Measurements from ENCODE around the gene SUFU.

The SUFU gene

DNA sequence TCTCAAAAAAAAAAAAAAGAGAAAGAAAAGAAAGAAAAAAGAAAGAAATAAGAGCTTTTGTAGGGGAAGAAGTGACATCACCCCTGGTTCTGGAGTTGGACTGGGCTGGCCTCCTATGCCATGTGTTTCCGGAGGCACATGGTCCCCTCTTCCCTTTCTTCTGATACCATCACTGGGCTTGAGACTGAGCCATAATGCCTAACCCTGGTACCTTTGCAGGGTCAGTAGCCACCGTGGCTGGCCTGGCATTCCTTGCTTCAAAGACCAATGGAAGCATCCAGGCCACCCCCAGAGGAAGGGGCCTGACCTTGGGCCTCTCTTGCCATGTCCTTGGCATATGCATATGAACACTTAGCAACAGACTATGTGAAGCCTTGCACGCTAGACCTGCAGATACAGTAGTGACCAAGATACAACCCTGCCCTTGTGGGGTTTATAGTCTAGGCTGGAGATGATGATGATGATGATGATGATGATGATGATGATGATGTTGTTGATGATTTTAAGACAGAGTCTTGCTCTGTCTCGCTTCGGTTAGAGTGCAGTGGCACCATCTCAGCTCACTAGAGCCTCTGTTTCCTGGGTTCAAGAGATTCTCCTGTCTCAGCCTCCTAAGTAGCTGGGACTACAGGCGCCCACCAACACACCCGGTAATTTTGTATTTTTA is 31.8 kb downstream of the SUFU start:
- CTCF ChIA-PET: interaction anchor here (0.6 kb wide), 2 partner anchors 296 to 1562 kb away, joined by 3 to 4 read pairs; no protein-coding TSS in a partner anchor
- POLR2A ChIA-PET (ENCODE audit: low non-redundant PET): interaction anchor here (0.7 kb wide), 1 partner anchor 83 kb away, joined by 4 read pairs; no protein-coding TSS in a partner anchor
- no peak for DNase-seq (ENCODE audit: low spot score)
- TF ChIP-seq CTCF (conservative IDR thresholded peaks at IDR 0.05; ENCODE audit: low read depth): no peak
- no peak overlapping the region for H3K27ac ChIP-seq

- ChIA-PET POLR2A (ENCODE audit: low non-redundant PET) (no interaction called here), CTCF (no interaction called here)
- no peak for TF ChIP-seq CTCF (conservative IDR thresholded peaks at IDR 0.05; ENCODE audit: low read depth)
- no peak for DNase-seq (ENCODE audit: low spot score)
- H3K27ac ChIP-seq: no peak overlapping the region
These were observed 33.6 kb downstream of the SUFU start for GRCh38 chr10:102537367-102537766.

DNA sequence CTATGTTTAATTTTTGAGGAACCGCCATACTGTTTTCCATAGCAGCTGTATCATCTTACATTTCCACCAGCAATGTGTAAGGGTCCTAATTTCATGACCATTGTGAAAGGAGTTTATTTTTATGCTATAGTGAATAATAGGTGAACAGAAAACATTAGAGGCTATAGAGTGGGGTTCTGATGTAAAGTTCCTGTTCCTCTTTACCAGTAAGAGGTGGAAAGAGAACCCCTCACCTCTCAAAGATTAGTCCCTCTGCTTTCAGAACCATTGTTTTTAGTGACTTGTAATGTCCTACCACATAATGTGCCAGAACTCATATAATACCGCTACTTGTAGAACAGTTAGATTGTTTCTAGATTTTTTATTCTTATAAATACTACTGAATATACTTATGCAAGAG is 34.2 kb downstream of the SUFU start:
- H3K27ac ChIP-seq: no peak overlapping the region
- ChIA-PET CTCF (interaction anchor here (0.7 kb wide), 1 partner anchor 46 kb away, joined by 3 read pairs; no protein-coding TSS in a partner anchor), POLR2A (ENCODE audit: low non-redundant PET) (no interaction called here)
- no peak for DNase-seq (ENCODE audit: low spot score)
- no peak for TF ChIP-seq CTCF (conservative IDR thresholded peaks at IDR 0.05; ENCODE audit: low read depth)

- no peak overlapping the region for H3K27ac ChIP-seq
- DNase-seq (ENCODE audit: low spot score): no peak
- TF ChIP-seq CTCF (conservative IDR thresholded peaks at IDR 0.05; ENCODE audit: low read depth): no peak
- CTCF ChIA-PET: interaction anchor here (0.6 kb wide), 1 partner anchor 150 kb away, joined by 5 read pairs; no protein-coding TSS in a partner anchor
- POLR2A ChIA-PET (ENCODE audit: low non-redundant PET): no interaction called here
These were observed 35.0 kb downstream of the SUFU start for GRCh38 chr10:102538811-102539210.

- CTCF ChIA-PET: interaction anchor here (0.7 kb wide), 1 partner anchor 87 kb away, joined by 3 read pairs; no protein-coding TSS in a partner anchor
- DNase-seq (ENCODE audit: low spot score): peak; percentile 24
These were observed 36.3 kb downstream of the SUFU start for GRCh38 chr10:102540023-102540422.

More at GRCh38 chr10:102540023-102540422, 36.3 kb downstream of the SUFU start:
- TF ChIP-seq CTCF (conservative IDR thresholded peaks at IDR 0.05; ENCODE audit: low read depth): no peak; the same call in 1 of the 2 replicates
- H3K27ac ChIP-seq: no peak overlapping the region
- POLR2A ChIA-PET (ENCODE audit: low non-redundant PET): no interaction called here
